ENCODE data around the gene THRB.

- TF ChIP-seq CTCF (IDR thresholded peaks at IDR 0.05 in 8 of 11, conservative IDR thresholded peaks at IDR 0.05 in 3 of 11) (no peak), POLR2A (IDR thresholded peaks at IDR 0.05) (no peak), POLR2AphosphoS5 (IDR thresholded peaks at IDR 0.05) (no peak)
Measured at GRCh38 chr3:24271228-24271627, 223.4 kb downstream of the THRB start.
